T-helper 1 cell treated with Interleukin-12 subunit alpha and Interleukin-12 subunit beta and Interleukin-4 antibody, amounts not matched to agents 30 μg/mL and 1 μg/mL, for 36 hours (primary cell): ENCODE measurements around the gene MPZL1.
"Not testable (repeated sequence)": the region's sequence is repeated elsewhere in the genome, so short reads cannot be mapped to it uniquely, and the experiment has no call there.

Experiments used
- H3K27ac Mint-ChIP-seq: one replicate; pipeline ENCODE4 v1.8.0; 2021; ENCODE audit warnings: mild to moderate bottlenecking, mixed read lengths
- H3K27me3 Mint-ChIP-seq: one replicate; pipeline ENCODE4 v1.8.0; 2021; ENCODE audit warnings: low read depth, mixed read lengths
- H3K36me3 Mint-ChIP-seq: one replicate; pipeline ENCODE4 v1.8.0; 2021; ENCODE audit warnings: low read depth, mixed read lengths
- H3K4me1 Mint-ChIP-seq: one replicate; pipeline ENCODE4 v1.8.0; 2021; ENCODE audit warnings: low read depth, mixed read lengths
- H3K4me3 Mint-ChIP-seq: one replicate; pipeline ENCODE4 v1.8.0; 2021; ENCODE audit warnings: mild to moderate bottlenecking, moderate library complexity, mixed read lengths
- H3K9me3 Mint-ChIP-seq: one replicate; pipeline ENCODE4 v1.8.0; 2021; ENCODE audit warnings: mixed read lengths

The MPZL1 gene

DNA sequence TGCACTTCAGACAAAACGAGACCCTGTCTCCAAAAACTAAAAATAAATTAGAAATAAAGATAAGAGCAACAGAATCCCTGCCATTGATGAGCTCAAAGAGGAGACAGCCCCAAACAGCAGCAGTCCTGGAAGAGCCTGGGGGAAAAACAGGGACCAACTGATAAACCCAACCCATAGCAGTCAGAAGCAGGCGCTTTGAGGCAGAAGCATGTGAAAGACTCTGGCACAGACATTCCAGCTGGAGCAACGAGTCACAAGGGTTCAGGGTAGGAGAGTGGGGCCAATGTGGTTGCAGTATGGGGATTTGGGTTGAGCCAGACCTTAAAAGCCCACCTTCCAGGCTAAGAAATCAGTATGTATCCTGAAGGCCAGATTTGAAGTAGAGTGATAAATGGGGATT, 78.5 kb downstream of the MPZL1 start:
- H3K4me3 Mint-ChIP-seq: no peak overlapping the region
- H3K9me3 Mint-ChIP-seq: no peaks in the 10 kb centered on the region
- H3K27ac Mint-ChIP-seq: no peak overlapping the region
- peaks cover 35% of the 10 kb centered on the region for H3K4me1 Mint-ChIP-seq
- H3K27me3 Mint-ChIP-seq: no peaks in the 10 kb centered on the region
- peaks cover 3% of the 10 kb centered on the region for H3K36me3 Mint-ChIP-seq

DNA sequence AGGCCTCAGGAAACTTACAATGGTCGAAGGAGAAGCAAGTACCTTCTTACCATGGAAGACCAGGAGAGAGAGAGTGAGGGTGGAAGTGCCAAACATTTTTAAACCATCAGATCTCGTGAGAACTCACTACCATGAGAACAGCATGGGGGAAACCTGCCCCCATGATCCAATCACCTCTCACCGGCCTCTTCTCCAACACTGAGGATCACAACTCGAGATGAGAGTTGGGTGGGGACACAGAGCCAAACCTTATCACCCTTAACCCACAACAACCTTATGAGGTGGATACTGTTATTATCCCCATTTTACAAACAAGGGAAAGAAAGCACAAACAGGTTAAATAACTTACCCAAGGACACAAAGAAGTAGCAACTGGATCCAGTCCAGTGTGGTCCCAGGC, 80.5 kb downstream of the MPZL1 start:
- Mint-ChIP-seq H3K36me3 (peaks cover 3% of the 10 kb centered on the region), H3K4me1 (peaks cover 28% of the 10 kb centered on the region), H3K9me3 (no peaks in the 10 kb centered on the region), H3K27me3 (no peaks in the 10 kb centered on the region), H3K27ac (no peak overlapping the region), H3K4me3 (no peak overlapping the region)

DNA sequence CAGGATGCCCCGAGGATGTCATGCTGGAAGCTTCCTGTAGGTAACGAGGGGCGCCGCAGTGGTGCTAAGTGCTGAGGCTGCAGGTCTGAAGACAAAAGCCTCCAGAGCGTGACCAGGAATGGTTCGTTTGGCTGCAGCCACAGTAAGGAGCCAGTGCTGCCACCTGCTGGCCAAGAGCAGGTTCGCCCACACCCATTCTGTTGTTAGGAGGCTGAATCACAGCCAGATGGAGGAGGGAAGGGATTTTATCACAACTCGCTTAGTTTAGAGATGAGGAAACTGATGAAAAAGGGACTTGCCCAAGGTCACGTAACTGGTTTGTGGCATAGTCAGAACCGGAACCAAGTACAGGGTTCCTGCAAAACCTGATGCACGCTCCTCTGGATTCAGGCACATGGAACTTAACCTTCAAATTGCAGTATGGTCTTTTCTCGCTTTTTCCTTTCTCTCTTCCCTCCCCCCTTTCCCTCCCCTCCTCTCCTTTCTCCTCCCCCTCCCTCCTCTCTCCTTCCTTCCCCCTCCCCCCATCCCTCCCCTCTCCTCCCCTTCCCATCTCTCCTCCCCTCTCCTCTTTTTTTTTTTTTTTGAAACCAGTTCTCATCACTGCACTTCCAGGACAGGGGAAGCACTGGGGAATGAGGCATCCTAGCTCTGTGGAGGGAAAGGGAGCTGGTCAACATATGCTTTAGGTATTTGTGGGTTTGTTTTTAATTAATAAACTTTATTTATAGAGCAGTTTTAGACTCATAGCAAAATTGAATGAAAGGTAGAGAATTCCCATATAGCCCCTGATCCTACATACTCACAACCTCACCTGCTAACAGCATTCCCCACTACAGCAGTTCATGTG, 81.8 kb downstream of the MPZL1 start:
- peak overlapping the region; percentile 88 for H3K27ac Mint-ChIP-seq
- no peaks in the 10 kb centered on the region for H3K9me3 Mint-ChIP-seq
- no peaks in the 10 kb centered on the region for H3K27me3 Mint-ChIP-seq
- peaks cover 25% of the 10 kb centered on the region for H3K4me1 Mint-ChIP-seq
- H3K36me3 Mint-ChIP-seq: peaks cover 1% of the 10 kb centered on the region
- peak overlapping the region; percentile 61 for H3K4me3 Mint-ChIP-seq

DNA sequence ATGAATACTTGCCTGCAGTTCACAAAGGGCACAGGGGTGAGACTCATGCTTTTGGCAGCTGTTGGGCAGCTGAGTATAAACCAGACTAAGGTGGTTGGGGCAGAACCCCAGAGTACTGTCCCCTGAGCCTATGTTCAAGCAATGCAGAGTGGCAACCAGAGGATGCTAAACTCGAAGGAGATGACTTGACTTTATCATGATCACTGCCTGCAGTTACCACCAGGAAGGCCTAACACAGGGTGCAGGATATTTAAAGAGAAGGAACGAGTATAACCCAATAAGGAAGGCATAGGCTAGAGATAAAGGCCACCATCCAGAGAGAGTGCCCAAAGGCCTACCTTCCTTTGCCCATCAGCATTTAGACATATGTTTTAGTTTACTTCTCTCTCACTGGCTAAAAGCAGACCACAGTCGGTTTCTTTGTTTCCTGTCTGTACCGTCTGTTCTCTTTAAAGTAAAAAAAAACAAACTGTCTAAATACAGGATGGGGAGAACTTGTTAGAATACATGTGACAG, 83.3 kb downstream of the MPZL1 start:
- peak overlapping the region; percentile 88 for H3K27ac Mint-ChIP-seq
- H3K4me1 Mint-ChIP-seq: peaks cover 25% of the 10 kb centered on the region
- H3K4me3 Mint-ChIP-seq: peak overlapping the region; percentile 40
- H3K36me3 Mint-ChIP-seq: peaks cover 2% of the 10 kb centered on the region
- no peaks in the 10 kb centered on the region for H3K9me3 Mint-ChIP-seq
- no peaks in the 10 kb centered on the region for H3K27me3 Mint-ChIP-seq

DNA sequence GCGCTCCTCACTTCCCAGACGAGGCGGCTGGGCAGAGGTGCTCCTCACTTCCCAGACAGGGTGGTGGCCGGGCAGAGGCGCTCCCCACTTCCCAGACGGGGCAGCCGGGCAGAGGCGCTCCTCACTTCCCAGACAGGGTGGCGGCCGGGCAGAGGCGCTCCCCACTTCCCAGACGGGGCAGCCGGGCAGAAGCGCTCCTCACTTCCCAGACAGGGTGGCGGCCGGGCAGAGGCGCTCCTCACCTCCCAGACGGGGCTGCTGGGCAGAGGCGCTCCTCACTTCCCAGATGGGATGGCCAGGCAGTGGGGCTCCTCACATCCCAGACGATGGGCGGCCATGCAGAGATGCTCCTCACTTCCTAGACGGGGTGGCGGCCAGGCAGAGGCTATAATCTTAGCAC, 84.5 kb downstream of the MPZL1 start:
- H3K36me3 Mint-ChIP-seq, H3K4me3 Mint-ChIP-seq, H3K9me3 Mint-ChIP-seq, H3K27me3 Mint-ChIP-seq: not testable (repeated sequence)
- peaks cover 25% of the 10 kb centered on the region for H3K4me1 Mint-ChIP-seq
- H3K27ac Mint-ChIP-seq: peak overlapping the region; percentile 39

DNA sequence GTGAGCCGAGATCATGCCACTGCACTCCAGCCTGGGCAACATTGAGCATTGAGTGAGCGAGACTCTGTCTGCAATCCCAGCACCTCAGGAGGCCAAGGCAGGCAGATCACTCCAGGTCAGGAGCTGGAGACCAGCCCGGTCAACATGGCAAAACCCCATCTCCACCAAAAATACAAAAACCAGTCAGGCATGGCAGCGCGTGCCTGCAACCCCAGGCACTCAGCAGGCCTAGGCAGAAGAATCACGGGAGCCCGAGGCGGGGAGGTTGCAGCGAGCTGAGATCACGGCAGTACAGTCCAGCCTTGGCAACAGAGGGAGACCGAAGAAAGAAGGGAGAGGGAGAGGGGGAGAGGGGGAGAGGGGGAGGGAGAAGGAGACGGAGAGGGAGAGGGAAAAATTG, 84.9 kb downstream of the MPZL1 start:
- not testable (repeated sequence) for H3K27ac Mint-ChIP-seq, H3K9me3 Mint-ChIP-seq, H3K4me3 Mint-ChIP-seq, H3K27me3 Mint-ChIP-seq, H3K36me3 Mint-ChIP-seq
- peaks cover 25% of the 10 kb centered on the region for H3K4me1 Mint-ChIP-seq

DNA sequence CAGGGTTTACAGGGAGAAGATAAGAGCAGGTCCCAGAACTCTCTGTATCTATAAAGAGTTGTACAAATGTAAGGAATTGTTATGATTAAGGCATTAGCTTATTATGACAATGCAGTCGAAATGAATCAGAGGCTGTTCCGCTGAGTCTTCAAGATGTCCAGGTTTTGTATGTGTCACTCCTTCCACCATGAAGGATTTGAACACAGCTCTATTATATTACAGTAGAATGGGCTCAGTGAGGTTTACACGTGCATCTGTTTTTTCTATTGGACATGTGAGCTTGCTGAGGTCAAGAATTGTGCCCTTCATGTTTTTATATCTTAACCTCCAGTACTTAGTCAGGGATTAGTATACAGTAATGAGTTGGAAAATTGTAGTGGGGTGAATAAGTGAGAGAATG, 86.3 kb downstream of the MPZL1 start:
- Mint-ChIP-seq H3K4me3 (no peak overlapping the region), H3K9me3 (peaks cover 9% of the 10 kb centered on the region), H3K27ac (no peak overlapping the region), H3K27me3 (peaks cover 16% of the 10 kb centered on the region), H3K36me3 (peaks cover 2% of the 10 kb centered on the region), H3K4me1 (peaks cover 24% of the 10 kb centered on the region)

DNA sequence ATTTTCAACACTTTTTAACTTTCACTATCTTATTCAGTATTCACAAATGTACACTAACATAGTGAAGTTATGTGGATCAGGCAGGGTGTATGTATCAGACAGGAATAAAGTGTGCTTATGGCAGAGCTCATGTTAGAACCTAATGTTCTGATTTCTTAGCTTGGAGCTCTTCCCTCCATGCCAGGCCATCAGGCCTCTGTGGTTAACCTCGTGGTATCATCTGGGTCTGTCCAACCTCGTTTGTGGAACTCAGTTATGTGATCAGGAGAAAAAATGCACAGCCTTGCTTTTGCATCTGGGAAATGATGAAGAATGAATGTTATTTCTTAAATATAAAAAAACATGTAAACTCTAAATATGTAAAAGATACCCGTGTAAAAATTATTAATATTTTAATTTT, 86.9 kb downstream of the MPZL1 start:
- H3K36me3 Mint-ChIP-seq: peaks cover 1% of the 10 kb centered on the region
- no peak overlapping the region for H3K27ac Mint-ChIP-seq
- peaks cover 11% of the 10 kb centered on the region for H3K9me3 Mint-ChIP-seq
- H3K27me3 Mint-ChIP-seq: peaks cover 20% of the 10 kb centered on the region
- peaks cover 19% of the 10 kb centered on the region for H3K4me1 Mint-ChIP-seq
- no peak overlapping the region for H3K4me3 Mint-ChIP-seq

DNA sequence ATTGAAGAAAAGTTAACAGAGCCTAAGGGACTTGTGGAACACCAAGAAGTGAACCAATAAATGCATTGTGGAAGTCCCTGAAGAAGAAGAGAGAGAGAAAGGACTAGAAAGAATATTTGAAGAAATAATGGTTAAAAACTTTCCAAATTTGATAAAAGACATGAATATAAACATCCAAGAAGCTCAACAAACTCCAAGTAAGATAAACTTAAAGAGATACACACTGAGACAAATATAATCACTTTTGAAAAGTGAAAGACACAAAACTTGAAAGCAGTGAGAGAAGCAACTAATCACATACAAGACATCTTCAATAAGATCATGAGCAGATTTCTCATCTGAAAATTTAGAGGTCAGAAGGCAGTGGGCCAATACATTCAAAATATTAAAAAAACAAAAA, 91.2 kb downstream of the MPZL1 start:
- H3K27me3 Mint-ChIP-seq: peaks cover 28% of the 10 kb centered on the region
- peaks cover 27% of the 10 kb centered on the region for H3K9me3 Mint-ChIP-seq
- H3K36me3 Mint-ChIP-seq: peaks cover 4% of the 10 kb centered on the region
- H3K4me3 Mint-ChIP-seq: no peak overlapping the region
- no peak overlapping the region for H3K27ac Mint-ChIP-seq
- H3K4me1 Mint-ChIP-seq: no peaks in the 10 kb centered on the region

DNA sequence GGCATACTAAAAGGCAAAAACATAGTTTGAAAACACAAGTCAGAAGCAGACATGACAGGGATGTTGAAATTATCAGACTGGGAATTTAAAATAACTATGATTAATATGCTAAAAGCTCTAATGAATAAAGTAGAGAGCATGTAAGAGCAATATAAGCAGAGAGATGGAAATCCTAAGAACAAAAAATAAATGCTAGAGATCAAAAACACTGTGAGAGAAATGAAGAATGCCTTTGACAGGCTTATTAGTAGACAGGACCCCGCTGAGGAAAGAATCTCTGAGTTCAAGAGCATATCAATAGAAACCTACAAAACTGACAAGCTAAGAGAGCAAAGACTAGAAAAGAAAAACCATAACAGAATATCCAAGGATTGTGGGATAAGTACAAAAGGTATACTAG, 93.9 kb downstream of the MPZL1 start:
- H3K27me3 Mint-ChIP-seq: peaks cover 30% of the 10 kb centered on the region
- peaks cover 27% of the 10 kb centered on the region for H3K9me3 Mint-ChIP-seq
- peaks cover 3% of the 10 kb centered on the region for H3K4me1 Mint-ChIP-seq
- no peak overlapping the region for H3K4me3 Mint-ChIP-seq
- peaks cover 5% of the 10 kb centered on the region for H3K36me3 Mint-ChIP-seq
- H3K27ac Mint-ChIP-seq: no peak overlapping the region

DNA sequence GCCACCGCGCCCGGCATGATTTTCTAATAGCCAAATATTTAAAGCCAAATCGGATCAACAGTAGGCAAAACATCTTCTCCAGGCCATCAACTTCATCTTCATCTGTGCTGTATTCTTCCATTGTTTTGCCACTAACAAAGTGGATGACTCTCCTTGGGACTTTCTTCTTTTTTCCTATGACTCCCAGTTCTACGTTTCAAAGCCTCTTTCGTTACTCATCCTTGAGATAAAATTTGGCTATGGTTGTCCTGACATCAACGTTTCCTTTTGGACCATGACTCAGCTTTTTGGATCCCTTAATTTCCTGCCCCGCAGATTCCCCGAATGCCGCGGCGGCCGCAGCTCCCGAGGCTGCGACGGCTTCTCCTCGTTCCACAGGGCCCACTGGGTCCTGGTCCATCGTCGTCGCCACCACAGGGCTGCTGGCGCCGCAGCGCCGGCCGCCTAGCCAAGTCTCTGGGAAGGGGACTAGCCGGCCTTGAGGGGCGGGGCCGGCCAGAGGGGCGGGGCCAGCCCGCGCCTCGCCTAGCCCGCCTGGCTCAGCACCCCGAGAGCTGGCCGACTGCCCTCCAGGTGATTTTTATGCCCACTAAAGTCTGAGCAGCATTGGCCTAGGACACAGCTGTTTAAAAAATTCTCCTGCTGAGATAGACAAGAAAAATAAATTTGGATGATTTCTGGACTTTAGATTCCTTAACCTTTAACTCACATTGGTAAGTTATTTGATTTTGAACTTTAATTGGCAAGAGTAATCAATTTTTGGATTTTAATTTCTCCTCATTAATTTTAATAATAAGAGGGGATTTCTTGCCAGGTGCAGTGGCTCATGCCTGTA, 98.3 kb downstream of the MPZL1 start:
- Mint-ChIP-seq H3K9me3 (peaks cover 10% of the 10 kb centered on the region), H3K36me3 (peaks cover 5% of the 10 kb centered on the region), H3K4me1 (peaks cover 16% of the 10 kb centered on the region), H3K4me3 (peak overlapping the region; percentile 63), H3K27ac (no peak overlapping the region), H3K27me3 (peaks cover 12% of the 10 kb centered on the region)

DNA sequence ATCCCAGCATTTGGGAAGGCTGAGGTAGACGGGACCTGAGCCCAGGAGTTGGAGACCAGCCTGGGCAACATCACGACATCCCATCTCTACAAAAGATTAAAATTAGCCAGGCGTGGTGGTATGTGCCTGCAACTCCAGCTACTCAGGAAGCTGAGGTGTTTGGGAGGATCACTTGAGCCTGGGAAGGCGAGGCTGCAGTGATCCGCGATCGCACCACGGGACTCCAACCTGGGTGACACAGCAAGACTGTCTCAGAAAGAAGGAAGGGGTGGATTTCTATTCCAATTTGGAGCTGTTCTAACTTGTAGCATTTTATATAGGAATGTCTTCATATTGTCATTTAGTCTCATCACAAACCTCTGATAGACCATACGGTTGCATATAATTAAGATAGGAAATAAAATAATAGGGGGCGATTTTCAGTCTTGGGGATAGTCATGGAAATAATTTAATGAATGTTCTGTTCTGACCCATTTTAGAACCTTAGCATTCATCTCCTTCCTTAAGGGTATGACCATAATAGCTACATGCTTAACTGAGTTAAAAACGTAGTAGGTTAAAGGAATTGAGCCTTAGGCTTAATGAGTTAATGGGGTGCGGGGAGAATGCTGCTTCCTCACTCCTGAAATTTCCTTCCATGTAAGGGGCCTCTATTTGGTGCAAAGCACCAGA, 99.0 kb downstream of the MPZL1 start:
- H3K27ac Mint-ChIP-seq: no peak overlapping the region
- H3K4me1 Mint-ChIP-seq: peaks cover 16% of the 10 kb centered on the region
- H3K4me3 Mint-ChIP-seq: no peak overlapping the region
- H3K27me3 Mint-ChIP-seq: peaks cover 8% of the 10 kb centered on the region
- peaks cover 4% of the 10 kb centered on the region for H3K36me3 Mint-ChIP-seq
- H3K9me3 Mint-ChIP-seq: peaks cover 3% of the 10 kb centered on the region

DNA sequence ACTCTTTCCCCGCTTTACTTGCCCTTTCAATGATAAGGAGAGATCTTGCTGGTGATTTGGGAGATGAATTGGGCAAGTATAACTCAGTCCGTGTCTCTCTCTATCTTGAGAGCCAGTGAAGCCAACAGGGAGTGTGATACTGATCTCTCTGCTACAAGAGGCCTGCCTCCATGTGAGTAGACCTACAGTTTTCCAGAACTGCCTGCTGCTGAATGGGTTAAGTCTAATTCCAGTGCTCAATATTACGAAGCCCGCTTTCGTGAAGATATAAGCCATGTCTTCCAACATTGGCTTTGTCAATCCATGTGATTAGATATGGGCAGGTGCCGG, 99.5 kb downstream of the MPZL1 start:
- Mint-ChIP-seq H3K4me1 (peaks cover 16% of the 10 kb centered on the region), H3K36me3 (peaks cover 2% of the 10 kb centered on the region), H3K27ac (no peak overlapping the region), H3K4me3 (no peak overlapping the region), H3K27me3 (peaks cover 8% of the 10 kb centered on the region), H3K9me3 (no peaks in the 10 kb centered on the region)

DNA sequence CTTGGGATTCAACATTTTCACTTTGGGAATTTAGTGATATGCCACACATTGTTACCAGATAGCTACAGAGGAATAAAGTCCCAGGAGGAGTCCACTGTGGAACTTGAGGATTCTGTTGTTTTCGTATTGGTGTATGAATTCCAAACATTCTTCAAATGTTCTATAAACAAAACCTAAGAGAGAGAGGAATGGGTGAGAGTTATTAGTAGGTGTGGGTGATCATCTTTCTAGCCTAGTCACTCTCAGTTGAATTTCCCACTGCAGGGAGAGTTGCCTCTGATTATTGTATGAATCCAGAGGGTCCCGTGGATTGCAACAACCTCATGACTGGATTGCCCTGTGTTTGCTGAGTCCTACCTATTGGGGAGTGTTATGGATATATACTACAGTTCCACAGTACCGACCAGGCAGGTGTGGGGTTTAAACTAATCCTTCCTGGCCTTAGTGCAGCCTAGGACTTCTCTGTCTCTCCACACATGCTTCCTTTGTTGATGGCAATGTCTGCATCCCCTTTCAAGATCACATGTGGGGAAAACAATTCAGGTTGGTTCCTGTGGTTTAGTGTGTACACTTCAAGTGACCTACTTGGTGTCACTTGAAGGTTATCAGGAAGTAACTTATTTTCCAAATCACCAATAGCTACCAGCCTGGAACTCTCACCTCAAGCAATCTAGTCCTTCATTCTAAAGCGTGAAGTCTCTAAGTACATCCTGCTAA, 100.3 kb downstream of the MPZL1 start:
- Mint-ChIP-seq H3K4me3 (no peak overlapping the region), H3K36me3 (peaks cover 2% of the 10 kb centered on the region), H3K27me3 (peaks cover 8% of the 10 kb centered on the region), H3K27ac (no peak overlapping the region), H3K4me1 (peaks cover 16% of the 10 kb centered on the region), H3K9me3 (no peaks in the 10 kb centered on the region)
